ENCODE measurements around the gene TNNC2.

Gene TNNC2

GRCh38 chr20:45866454-45866853 is 39.3 kb upstream of the TNNC2 start:
- TF ChIP-seq CTCF (IDR thresholded peaks at IDR 0.05; ENCODE audit: insufficient read depth, low read depth, low read length, missing control alignments) = no peak
- DNase-seq (ENCODE audit: low read depth) = no peak
- H3K4me3 ChIP-seq (ENCODE audit: low read depth, low read length) = no peak overlapping the region

- no peak overlapping the region for H3K4me3 ChIP-seq (ENCODE audit: low read depth, low read length)
- TF ChIP-seq CTCF (IDR thresholded peaks at IDR 0.05; ENCODE audit: insufficient read depth, low read depth, low read length, missing control alignments) = no peak
- DNase-seq (ENCODE audit: low read depth) = no peak
Observed at GRCh38 chr20:45863543-45864470, 36.7 kb upstream of the TNNC2 start.

- DNase-seq (ENCODE audit: low read depth) = no peak
- no peak for TF ChIP-seq CTCF (IDR thresholded peaks at IDR 0.05; ENCODE audit: insufficient read depth, low read depth, low read length, missing control alignments)
- H3K4me3 ChIP-seq (ENCODE audit: low read depth, low read length) = no peak overlapping the region
Observed at GRCh38 chr20:45861221-45862075, 34.3 kb upstream of the TNNC2 start.

GRCh38 chr20:45860560-45861220 is 33.6 kb upstream of the TNNC2 start:
- no peak overlapping the region for H3K4me3 ChIP-seq (ENCODE audit: low read depth, low read length)
- no peak for DNase-seq (ENCODE audit: low read depth)

GRCh38 chr20:45859916-45860315 is 32.8 kb upstream of the TNNC2 start:
- no peak overlapping the region for H3K4me3 ChIP-seq (ENCODE audit: low read depth, low read length)

More at GRCh38 chr20:45860560-45861220, 33.6 kb upstream of the TNNC2 start:
- no peak for TF ChIP-seq CTCF (IDR thresholded peaks at IDR 0.05; ENCODE audit: insufficient read depth, low read depth, low read length, missing control alignments)

More at GRCh38 chr20:45859916-45860315, 32.8 kb upstream of the TNNC2 start:
- DNase-seq (ENCODE audit: low read depth) = no peak
- no peak for TF ChIP-seq CTCF (IDR thresholded peaks at IDR 0.05; ENCODE audit: insufficient read depth, low read depth, low read length, missing control alignments)

All from GM12865 (cell line).